HG02571 (cell line): Measurements from ENCODE around the gene ANKMY2.
A peak's percentile ranks its signal among the peaks of the same experiment; 100 is the strongest.
"Not testable (repeated sequence)": the region's sequence is repeated elsewhere in the genome, so short reads cannot be mapped to it uniquely, and the experiment has no call there.

Source experiments
- ATAC-seq: cut with Tn5 transposase; IDR thresholded peaks from one replicate; pipeline ENCODE4 v1.9.1; 2021; ENCODE audit warnings: mild to moderate bottlenecking, moderate library complexity; ENCODE audit not compliant: unreplicated experiment

The ANKMY2 gene

GRCh38 chr7:16659854-16660497, 14.4 kb upstream of the ANKMY2 start:
- ATAC-seq = not testable (repeated sequence)

GRCh38 chr7:16657656-16658279, 12.2 kb upstream of the ANKMY2 start:
- ATAC-seq = no peak

GRCh38 chr7:16656141-16656540, 10.6 kb upstream of the ANKMY2 start:
- no peak for ATAC-seq

- ATAC-seq = no peak
These were observed 9.8 kb upstream of the ANKMY2 start for GRCh38 chr7:16655394-16655793.

GRCh38 chr7:16652888-16653287, 7.3 kb upstream of the ANKMY2 start:
- no peak for ATAC-seq

- no peak for ATAC-seq
These were observed 6.7 kb upstream of the ANKMY2 start for GRCh38 chr7:16652240-16652583.

- no peak for ATAC-seq
These were observed 6.1 kb upstream of the ANKMY2 start for GRCh38 chr7:16651396-16652239.

- no peak for ATAC-seq
These were observed 4.7 kb upstream of the ANKMY2 start for GRCh38 chr7:16650266-16650665.

GRCh38 chr7:16649196-16649595, 3.6 kb upstream of the ANKMY2 start:
- no peak for ATAC-seq

- no peak for ATAC-seq
These were observed 3.0 kb upstream of the ANKMY2 start for GRCh38 chr7:16648551-16648950.

GRCh38 chr7:16647435-16647960, 1.9 kb upstream of the ANKMY2 start:
- no peak for ATAC-seq

- no peak for ATAC-seq
These were observed 1.0 kb upstream of the ANKMY2 start for GRCh38 chr7:16646472-16647072.

- peak; percentile 18 for ATAC-seq
These were observed 640 bp downstream of the ANKMY2 start for GRCh38 chr7:16644636-16645592.

- ATAC-seq = no peak
These were observed 1.4 kb downstream of the ANKMY2 start for GRCh38 chr7:16644157-16644556.

- ATAC-seq = no peak
These were observed 7.0 kb downstream of the ANKMY2 start for GRCh38 chr7:16638282-16639280.

GRCh38 chr7:16637379-16637778, 8.2 kb downstream of the ANKMY2 start:
- no peak for ATAC-seq

GRCh38 chr7:16636555-16637101, 8.9 kb downstream of the ANKMY2 start:
- ATAC-seq = no peak

- no peak for ATAC-seq
These were observed 11.2 kb downstream of the ANKMY2 start for GRCh38 chr7:16634271-16634738.

- no peak for ATAC-seq
These were observed 14.9 kb downstream of the ANKMY2 start for GRCh38 chr7:16630654-16631053.
